HepG2 (cell line): ENCODE data around the gene KNL1. TPM values are rescaled to one million over a fixed set of nuclear protein-coding genes. Genes with fewer than 3 reads are reported as not detected.

Experiments used
- AGO1 ChIP-seq: fragments of 200-400 bp; formaldehyde crosslinking; IDR thresholded peaks from 2 replicates; pipeline ENCODE4 v1.6.1; 2017; ENCODE audit warnings: mild to moderate bottlenecking, low read depth, low read length, moderate library complexity; ENCODE audit not compliant: poor library complexity, severe bottlenecking
- ATF1 ChIP-seq: IDR thresholded peaks from 2 replicates; pipeline ENCODE4 v1.6.1; 2016; ENCODE audit warnings: mild to moderate bottlenecking, control low read depth
- ATF7 ChIP-seq, 2 experiments: fragments of 450-650 bp in 1 of 2; sonication (generic) in 1 of 2; formaldehyde crosslinking in 1 of 2; IDR thresholded peaks; 2 replicates each; pipeline versions ENCODE4 v1.4.0 to v1.6.1; 2016 to 2020; ENCODE audit warnings: antibody characterized with exemption in 1 of 2, mild to moderate bottlenecking in 1 of 2, missing genetic modification reagents in 1 of 2
- BCL6 ChIP-seq: IDR thresholded peaks from 2 replicates; pipeline ENCODE4 v1.6.1; 2016; ENCODE audit warnings: missing genetic modification reagents, missing compliant biosample characterization
- DRAP1 ChIP-seq: IDR thresholded peaks from 2 replicates; pipeline ENCODE4 v1.6.1; 2016; ENCODE audit warnings: missing genetic modification reagents, missing compliant biosample characterization
- IKZF5 ChIP-seq: IDR thresholded peaks from 2 replicates; pipeline ENCODE4 v1.6.1; 2018; ENCODE audit warnings: missing genetic modification reagents, mild to moderate bottlenecking, missing compliant biosample characterization
- MIXL1 ChIP-seq: IDR thresholded peaks from 2 replicates; pipeline ENCODE4 v1.6.1; 2016
- NRL ChIP-seq: sonication (generic); formaldehyde crosslinking; IDR thresholded peaks from 2 replicates; pipeline ENCODE4 v1.5.0; 2020; ENCODE audit warnings: missing genetic modification reagents, mild to moderate bottlenecking, moderate library complexity, borderline replicate concordance
- RBFOX2 ChIP-seq: fragments of 200-400 bp; formaldehyde crosslinking; IDR thresholded peaks from 2 replicates; pipeline ENCODE4 v1.6.1; 2017; ENCODE audit warnings: low read depth, mild to moderate bottlenecking, low read length
- RCOR2 ChIP-seq: IDR thresholded peaks from 2 replicates; pipeline ENCODE4 v1.6.1; 2016; ENCODE audit warnings: missing biosample characterization, missing genetic modification reagents
- SIN3A ChIP-seq: IDR thresholded peaks from 2 replicates; pipeline ENCODE4 v1.6.1; 2011; ENCODE audit warnings: low read depth, mild to moderate bottlenecking, control low read depth, low read length, borderline replicate concordance
- SIN3B ChIP-seq: fragments of 150-350 bp; IDR thresholded peaks from 2 replicates; pipeline ENCODE4 v1.6.1; 2014; ENCODE audit warnings: low read length
- SP1 ChIP-seq, 2 experiments: fragments of 450-650 bp in 1 of 2; sonication (generic) in 1 of 2; formaldehyde crosslinking in 1 of 2; IDR thresholded peaks; 2 replicates each; pipeline versions ENCODE4 v1.4.0 to v1.6.1; 2016 to 2020; ENCODE audit warnings: missing genetic modification reagents in 1 of 2
- SP140L ChIP-seq: sonication (generic); formaldehyde crosslinking; IDR thresholded peaks from 2 replicates; pipeline ENCODE4 v1.4.0; 2020; ENCODE audit warnings: missing genetic modification reagents, borderline replicate concordance
- SP4 ChIP-seq: sonication (generic); formaldehyde crosslinking; IDR thresholded peaks from 2 replicates; pipeline ENCODE4 v1.8.1; 2023; ENCODE audit warnings: mild to moderate bottlenecking, missing genetic modification reagents
- TBP ChIP-seq: sonication (generic); formaldehyde crosslinking; IDR thresholded peaks from 2 replicates; pipeline ENCODE4 v1.5.0; 2020; ENCODE audit warnings: missing genetic modification reagents
- TBX2 ChIP-seq: sonication (generic); formaldehyde crosslinking; IDR thresholded peaks from 2 replicates; pipeline ENCODE4 v1.5.0; 2020; ENCODE audit warnings: missing genetic modification reagents, mild to moderate bottlenecking, borderline replicate concordance
- TOE1 ChIP-seq: sonication (generic); formaldehyde crosslinking; IDR thresholded peaks from 2 replicates; pipeline ENCODE4 v1.4.0; 2020; ENCODE audit warnings: mild to moderate bottlenecking, missing genetic modification reagents
- U2AF1 ChIP-seq: fragments of 200-400 bp; formaldehyde crosslinking; optimal IDR thresholded peaks from 2 replicates; pipeline ENCODE3; 2017; ENCODE audit warnings: mild to moderate bottlenecking, low read depth, low read length
- ZNF138 ChIP-seq: sonication (generic); formaldehyde crosslinking; IDR thresholded peaks from 2 replicates; pipeline ENCODE4 v1.5.0; 2020; ENCODE audit warnings: mild to moderate bottlenecking, low read depth, missing genetic modification reagents
- ZNF350 ChIP-seq: sonication (generic); formaldehyde crosslinking; IDR thresholded peaks from 2 replicates; pipeline ENCODE4 v1.4.0; 2020; ENCODE audit warnings: mild to moderate bottlenecking, low read depth, missing genetic modification reagents, borderline replicate concordance
- ZNF569 ChIP-seq: sonication (generic); formaldehyde crosslinking; IDR thresholded peaks from 2 replicates; pipeline ENCODE4 v1.5.0; 2020; ENCODE audit warnings: mild to moderate bottlenecking, missing genetic modification reagents, moderate library complexity, borderline replicate concordance
- ZNF570 ChIP-seq: sonication (generic); formaldehyde crosslinking; IDR thresholded peaks from 2 replicates; pipeline ENCODE4 v1.4.0; 2020; ENCODE audit warnings: mild to moderate bottlenecking, missing genetic modification reagents, borderline replicate concordance
- ZNF572 ChIP-seq: sonication (generic); formaldehyde crosslinking; IDR thresholded peaks from 2 replicates; pipeline ENCODE4 v1.5.1; 2020; ENCODE audit warnings: mild to moderate bottlenecking, missing genetic modification reagents
- ZNF678 ChIP-seq: sonication (generic); formaldehyde crosslinking; IDR thresholded peaks from 2 replicates; pipeline ENCODE4 v1.4.0; 2020; ENCODE audit warnings: mild to moderate bottlenecking, missing genetic modification reagents
- polyA plus RNA-seq, 8 experiments: library from polyadenylated mRNA; depleted of rRNA in 3 of 8; stranded (reverse) in 7 of 8; unstranded in 1 of 8; fragments of >200 nt; fragmentation: Illumina TruSeq in 4 of 8; extraction: Trizol in 4 of 8; gene quantifications; 2 replicates each; pipeline versions ENCODE4 v1.2.1 to v1.2.3, GENCODE V29; 2011 to 2016; ENCODE audit warnings: low read depth in 4 of 8, missing spikeins in 1 of 8, mixed read lengths in 1 of 8; ENCODE audit not compliant: insufficient read depth in 1 of 8
- total RNA-seq, 5 experiments: library from RNA; depleted of rRNA; stranded (reverse); fragments of >200 nt; fragmentation: Illumina TruSeq; extraction: Trizol; gene quantifications; 2 replicates each; pipeline ENCODE4 v1.2.3, GENCODE V29; 2016; ENCODE audit warnings: low read depth in 1 of 5
- TF ChIP-seq, protein P1 (sequence below): sonication (generic); formaldehyde crosslinking; IDR thresholded peaks from 2 replicates; pipeline ENCODE4 v1.5.1; 2020; ENCODE audit warnings: missing genetic modification reagents, mild to moderate bottlenecking, borderline replicate concordance

Gene KNL1
- total and polyA plus RNA-seq, 2 of the 13 experiments (the other 11 are each of a cell fraction or from before 2014, with no cell fraction given): 8.0 to 21.4 TPM

DNA sequence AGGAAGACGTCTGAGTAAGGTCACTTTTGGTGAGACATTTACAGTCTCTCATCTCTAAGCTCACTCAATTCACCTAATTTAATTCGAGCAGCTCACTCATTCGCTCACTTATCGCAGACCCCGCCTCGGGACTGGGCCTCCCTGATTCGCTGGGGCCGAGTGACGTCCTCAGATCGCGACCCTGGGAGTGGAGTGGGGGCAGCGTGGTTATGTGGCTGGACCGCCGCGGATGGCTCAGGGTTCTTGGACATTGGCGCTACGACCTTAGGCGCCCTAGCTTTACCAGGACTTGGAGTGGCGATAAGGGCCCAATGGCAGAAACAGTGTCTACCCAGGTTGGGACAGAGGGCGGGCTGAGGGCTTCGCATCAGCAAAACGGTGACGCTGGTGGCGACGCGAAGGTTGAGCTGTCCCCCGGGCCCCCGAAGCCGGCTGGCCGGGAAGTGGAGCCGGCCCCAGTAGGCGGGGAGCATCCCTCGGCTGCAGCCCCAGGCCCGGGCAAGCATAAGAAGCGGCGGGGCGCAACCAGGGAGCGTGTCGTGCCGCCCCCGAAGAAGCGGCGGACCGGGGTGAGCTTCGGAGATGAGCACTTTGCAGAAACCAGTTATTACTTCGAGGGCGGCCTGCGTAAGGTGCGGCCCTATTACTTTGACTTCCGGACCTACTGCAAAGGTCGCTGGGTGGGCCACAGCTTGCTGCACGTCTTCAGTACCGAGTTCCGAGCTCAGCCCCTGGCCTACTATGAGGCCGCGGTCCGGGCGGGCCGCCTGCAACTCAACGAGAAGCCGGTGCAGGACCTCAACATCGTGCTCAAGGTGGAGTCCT, 24.7 kb upstream of the KNL1 start, which contains the start of gene RPUSD2 (continued):
- peak; percentile 62 for TF ChIP-seq DRAP1
- TF ChIP-seq MIXL1 (CRISPR knock-in tag): 0 out of 2 replicates have a peak, but pooled peaks have one; percentile 54
- no peak for TF ChIP-seq SP1 (IDR thresholded peaks at IDR 0.05)
- TF ChIP-seq SP1 (CRISPR knock-in tag; IDR thresholded peaks at IDR 0.05): peak; percentile 79
- 0 out of 2 replicates have a peak, but pooled peaks have one; percentile 7 for TF ChIP-seq BCL6 (CRISPR knock-in tag)
- TF ChIP-seq ZNF570 (CRISPR knock-in tag): no peak
- TF ChIP-seq ZNF569 (CRISPR knock-in tag): no peak
- no peak for TF ChIP-seq ZNF678 (CRISPR knock-in tag)
- TF ChIP-seq ZNF350 (CRISPR knock-in tag): peak; percentile 91
- no peak for TF ChIP-seq AGO1
- peak; percentile 72 for TF ChIP-seq U2AF1
- TF ChIP-seq ZNF138 (CRISPR knock-in tag): 0 out of 2 replicates have a peak, but pooled peaks have one; percentile 59
- TF ChIP-seq RBFOX2: peak; percentile 80
- no peak for TF ChIP-seq SP140L
- TF ChIP-seq ATF7 (IDR thresholded peaks at IDR 0.05): no peak
- 0 out of 2 replicates have a peak, but pooled peaks have one; percentile 37 for TF ChIP-seq ATF7 (CRISPR knock-in tag; IDR thresholded peaks at IDR 0.05)
- peak; percentile 93 for TF ChIP-seq SIN3B
- no peak for TF ChIP-seq TBP (CRISPR knock-in tag)
- TF ChIP-seq NRL: peak; percentile 90
- TF ChIP-seq RCOR2: 0 out of 2 replicates have a peak, but pooled peaks have one; percentile 18
- TF ChIP-seq ZNF572 (CRISPR knock-in tag): no peak
- 0 out of 2 replicates have a peak, but pooled peaks have one; percentile 71 for TF ChIP-seq TOE1 (CRISPR knock-in tag)
- TF ChIP-seq SIN3A: peak; percentile 95; the same call in 1 of the 2 replicates
- peak; percentile 76 for TF ChIP-seq SP4 (CRISPR knock-in tag)
- peak; percentile 99 for TF ChIP-seq ATF1
- TF ChIP-seq IKZF5 (CRISPR knock-in tag): peak; percentile 21; the same call in 1 of the 2 replicates
- TF ChIP-seq, protein P1, sequence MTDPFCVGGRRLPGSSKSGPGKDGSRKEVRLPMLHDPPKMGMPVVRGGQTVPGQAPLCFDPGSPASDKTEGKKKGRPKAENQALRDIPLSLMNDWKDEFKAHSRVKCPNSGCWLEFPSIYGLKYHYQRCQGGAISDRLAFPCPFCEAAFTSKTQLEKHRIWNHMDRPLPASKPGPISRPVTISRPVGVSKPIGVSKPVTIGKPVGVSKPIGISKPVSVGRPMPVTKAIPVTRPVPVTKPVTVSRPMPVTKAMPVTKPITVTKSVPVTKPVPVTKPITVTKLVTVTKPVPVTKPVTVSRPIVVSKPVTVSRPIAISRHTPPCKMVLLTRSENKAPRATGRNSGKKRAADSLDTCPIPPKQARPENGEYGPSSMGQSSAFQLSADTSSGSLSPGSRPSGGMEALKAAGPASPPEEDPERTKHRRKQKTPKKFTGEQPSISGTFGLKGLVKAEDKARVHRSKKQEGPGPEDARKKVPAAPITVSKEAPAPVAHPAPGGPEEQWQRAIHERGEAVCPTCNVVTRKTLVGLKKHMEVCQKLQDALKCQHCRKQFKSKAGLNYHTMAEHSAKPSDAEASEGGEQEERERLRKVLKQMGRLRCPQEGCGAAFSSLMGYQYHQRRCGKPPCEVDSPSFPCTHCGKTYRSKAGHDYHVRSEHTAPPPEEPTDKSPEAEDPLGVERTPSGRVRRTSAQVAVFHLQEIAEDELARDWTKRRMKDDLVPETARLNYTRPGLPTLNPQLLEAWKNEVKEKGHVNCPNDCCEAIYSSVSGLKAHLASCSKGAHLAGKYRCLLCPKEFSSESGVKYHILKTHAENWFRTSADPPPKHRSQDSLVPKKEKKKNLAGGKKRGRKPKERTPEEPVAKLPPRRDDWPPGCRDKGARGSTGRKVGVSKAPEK (CRISPR knock-in tag): no peak
- peak; percentile 60; the same call in 1 of the 2 replicates for TF ChIP-seq TBX2
